Muscle layer of colon (tissue), 2 donors: ENCODE measurements around the gene XCL1.

Experiments used
- H3K27ac ChIP-seq: one replicate; pipeline ENCODE4 v1.7.0; 2013; ENCODE audit warnings: low read depth, mild to moderate bottlenecking, low read length, moderate library complexity
- H3K27me3 ChIP-seq, 2 donors: one replicate each; pipeline ENCODE4 v1.7.0; 2013; ENCODE audit warnings: low read length in 2 of 2, mild to moderate bottlenecking in 2 of 2; ENCODE audit not compliant: insufficient read depth in 2 of 2, control insufficient read depth in 1 of 2
- H3K36me3 ChIP-seq: one replicate; pipeline ENCODE4 v1.7.0; 2013; ENCODE audit warnings: mild to moderate bottlenecking, low read length; ENCODE audit not compliant: insufficient read depth
- H3K4me1 ChIP-seq: one replicate; pipeline ENCODE4 v1.7.0; 2013; ENCODE audit warnings: mild to moderate bottlenecking, low read length; ENCODE audit not compliant: insufficient read depth
- H3K4me3 ChIP-seq, 2 donors: one replicate each; pipeline ENCODE4 v1.7.0; 2013; ENCODE audit warnings: low read length in 2 of 2, low read depth in 1 of 2, mild to moderate bottlenecking in 1 of 2, moderate library complexity in 1 of 2
- H3K9ac ChIP-seq: one replicate; pipeline ENCODE4 v1.7.0; 2013; ENCODE audit warnings: low read length
- H3K9me3 ChIP-seq: one replicate; pipeline ENCODE4 v1.7.0; 2013; ENCODE audit warnings: mild to moderate bottlenecking, low read length
- donor health status: abdominal sarcoma.
- donor health status: Adenocarcinoma of cecum.

The XCL1 gene

DNA sequence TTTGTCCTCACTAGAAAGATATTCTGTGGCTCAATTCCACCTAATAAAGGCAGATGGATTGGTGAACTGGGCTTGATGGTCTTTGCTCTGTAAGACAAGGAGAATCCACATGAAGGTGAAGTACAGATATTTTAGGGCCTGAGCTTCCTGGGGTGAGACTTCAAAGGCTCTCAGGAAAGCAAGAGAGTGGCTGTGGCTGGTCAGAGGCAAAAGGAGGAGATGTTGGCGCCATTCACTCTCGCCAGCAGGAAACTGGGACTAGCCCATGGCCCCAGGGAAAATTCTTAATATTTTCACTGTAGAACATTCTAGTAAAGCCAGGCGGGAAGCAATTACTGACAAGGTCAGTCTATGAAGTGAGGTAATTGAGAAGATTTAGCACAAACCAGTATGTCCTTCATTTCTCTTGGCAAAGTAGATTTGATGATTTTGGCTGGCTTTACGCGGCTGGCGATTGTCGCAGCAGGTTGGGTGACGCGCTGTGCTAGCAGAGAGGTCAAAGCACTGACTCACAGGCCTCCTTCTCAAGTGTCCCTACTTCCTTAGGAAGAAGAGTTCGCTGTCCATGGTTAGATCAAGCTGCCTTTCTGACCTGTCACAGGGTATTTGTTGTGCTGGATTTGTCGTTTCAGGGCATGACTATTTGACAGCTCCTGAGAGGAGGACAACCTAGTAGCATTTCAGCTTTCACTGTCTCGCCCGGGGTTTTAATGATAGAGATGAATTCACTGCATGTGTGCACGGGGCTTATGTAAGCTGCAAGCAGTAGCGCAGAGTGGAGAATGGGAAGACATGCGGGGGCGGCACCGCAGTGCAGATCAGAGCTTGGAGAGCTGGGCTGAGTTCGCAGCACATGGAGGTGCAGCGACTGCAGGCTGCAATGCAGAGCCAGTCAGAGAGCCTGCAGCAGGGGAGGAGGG is 32.7 kb downstream of the XCL1 start:
- Histone ChIP-seq H3K27me3 (no peaks in the 10 kb centered on the region), H3K4me1 (peaks cover 27% of the 10 kb centered on the region), H3K9ac (no peak overlapping the region), H3K36me3 (no peaks in the 10 kb centered on the region), H3K9me3 (no peaks in the 10 kb centered on the region), H3K27ac (no peak overlapping the region), H3K4me3 (peak overlapping the region in 1 of 2 donors; percentile 20)

DNA sequence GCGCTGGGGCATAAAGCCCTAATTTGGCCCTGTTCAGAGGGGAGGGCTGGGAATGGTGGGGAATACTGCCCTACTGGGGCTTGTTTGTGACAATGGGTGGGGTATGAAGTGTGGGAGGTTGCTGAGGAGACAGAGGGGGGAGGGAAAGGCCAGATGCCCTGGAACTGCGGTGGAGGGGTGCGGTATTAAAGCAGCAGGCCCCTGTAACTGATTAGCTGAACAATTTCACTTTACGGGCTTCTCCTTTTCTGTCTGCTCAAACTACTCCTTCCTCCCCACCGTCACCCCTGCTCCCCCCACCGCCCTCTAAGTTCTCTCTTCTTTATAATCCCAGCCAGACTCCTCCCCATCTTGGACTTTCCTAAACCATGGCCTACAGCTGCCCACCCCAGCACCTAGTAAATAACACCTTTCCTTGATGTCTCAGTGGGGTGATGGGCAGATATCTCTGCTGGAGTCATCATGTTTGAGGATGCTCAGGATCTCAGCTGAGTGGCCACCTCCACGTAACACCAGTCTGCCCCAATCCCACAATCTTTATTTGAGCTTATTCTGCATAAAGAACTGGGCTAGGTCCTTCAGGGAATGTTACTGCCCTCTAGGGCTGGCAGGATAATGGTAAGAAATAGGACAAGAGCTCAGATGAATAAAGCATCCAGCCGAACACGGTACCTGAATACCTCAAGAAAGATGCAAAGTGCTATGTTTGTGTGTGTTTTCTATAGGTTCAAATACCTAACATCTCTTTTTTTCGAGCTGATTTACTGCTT is 33.5 kb downstream of the XCL1 start:
- Histone ChIP-seq H3K36me3 (no peaks in the 10 kb centered on the region), H3K9me3 (no peaks in the 10 kb centered on the region), H3K27me3 (no peaks in the 10 kb centered on the region), H3K4me3 (no peak overlapping the region), H3K9ac (no peak overlapping the region), H3K4me1 (peaks cover 36% of the 10 kb centered on the region), H3K27ac (no peak overlapping the region)

DNA sequence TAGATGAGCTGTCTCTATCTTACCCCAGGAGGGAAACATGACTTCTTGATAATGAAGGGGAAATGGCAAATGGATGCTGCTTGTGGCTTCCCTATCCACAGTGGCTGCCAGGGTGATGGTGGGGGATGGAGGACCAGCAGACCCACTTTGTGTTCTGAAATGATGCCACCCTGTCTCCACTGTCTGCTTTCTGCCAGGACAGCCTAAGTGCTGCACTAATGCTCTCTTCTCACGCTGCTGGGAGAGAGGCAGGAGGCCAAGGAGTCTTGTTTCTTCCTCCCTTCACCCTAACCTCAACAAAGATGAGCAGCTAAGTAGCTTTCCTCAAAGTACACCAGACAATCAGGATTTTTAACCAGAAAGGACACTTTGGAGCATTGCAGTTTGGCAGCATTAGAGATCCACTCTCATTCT is 36.6 kb downstream of the XCL1 start:
- Histone ChIP-seq H3K9ac (no peak overlapping the region), H3K4me3 (no peak overlapping the region)

DNA sequence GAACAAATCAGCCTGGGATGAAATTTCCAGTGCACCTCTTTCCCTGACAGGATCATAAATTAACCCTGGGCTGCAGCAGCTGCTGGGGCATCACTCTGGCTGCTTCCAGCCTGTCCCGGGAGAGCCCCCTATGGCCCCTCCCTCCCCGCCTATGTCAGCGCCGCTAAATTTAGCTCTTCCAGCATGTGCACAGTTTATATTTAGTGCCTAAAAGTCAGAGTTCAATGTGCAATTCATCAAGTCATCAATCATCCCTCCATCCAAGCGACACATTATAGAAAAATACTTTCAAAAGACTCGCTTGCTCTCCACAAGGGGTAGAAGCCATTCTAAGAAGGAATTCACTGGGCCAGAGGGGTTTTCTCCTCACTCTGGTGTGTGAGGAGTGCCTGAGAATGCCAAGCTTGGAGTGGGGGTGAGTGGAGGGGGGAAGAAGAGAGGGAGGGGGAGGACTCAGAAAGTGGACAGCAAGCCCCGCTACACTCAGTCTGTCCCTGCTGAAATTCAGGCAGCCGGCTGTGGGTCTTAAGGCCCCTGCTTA is 37.4 kb downstream of the XCL1 start:
- Histone ChIP-seq H3K27me3 (no peaks in the 10 kb centered on the region), H3K9ac (no peak overlapping the region), H3K36me3 (no peaks in the 10 kb centered on the region), H3K4me1 (peaks cover 33% of the 10 kb centered on the region), H3K9me3 (no peaks in the 10 kb centered on the region), H3K27ac (peak overlapping the region; percentile 10), H3K4me3 (peak overlapping the region in 1 of 2 donors; percentile 25)

More for the DNA sequence above, 36.6 kb downstream of the XCL1 start:
- Histone ChIP-seq H3K4me1 (peaks cover 36% of the 10 kb centered on the region), H3K27ac (peak overlapping the region; percentile 10), H3K36me3 (no peaks in the 10 kb centered on the region), H3K9me3 (no peaks in the 10 kb centered on the region), H3K27me3 (no peaks in the 10 kb centered on the region)

DNA sequence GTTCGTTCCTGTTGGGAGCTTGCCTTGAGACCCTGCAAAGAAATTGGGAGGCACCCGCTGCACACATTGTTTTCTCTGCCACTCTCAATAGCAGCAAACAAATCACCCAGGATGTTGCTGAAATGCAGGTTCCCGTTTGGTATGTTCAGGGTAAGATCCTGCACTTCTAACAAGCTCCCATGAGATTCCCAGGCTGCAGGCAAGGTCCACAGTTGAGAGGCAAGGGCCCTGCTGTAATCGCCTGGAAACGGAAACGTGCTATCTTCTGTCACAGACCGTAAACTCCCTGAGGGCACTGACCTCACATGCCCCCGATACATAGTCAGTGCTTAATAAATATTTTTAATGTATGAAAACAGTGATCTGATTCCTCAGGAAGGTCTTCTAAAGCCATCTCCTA is 37.8 kb downstream of the XCL1 start:
- Histone ChIP-seq H3K4me1 (peaks cover 28% of the 10 kb centered on the region), H3K27me3 (no peaks in the 10 kb centered on the region), H3K4me3 (peak overlapping the region in 1 of 2 donors; percentile 25), H3K27ac (peak overlapping the region; percentile 10), H3K36me3 (no peaks in the 10 kb centered on the region), H3K9me3 (no peaks in the 10 kb centered on the region), H3K9ac (no peak overlapping the region)

DNA sequence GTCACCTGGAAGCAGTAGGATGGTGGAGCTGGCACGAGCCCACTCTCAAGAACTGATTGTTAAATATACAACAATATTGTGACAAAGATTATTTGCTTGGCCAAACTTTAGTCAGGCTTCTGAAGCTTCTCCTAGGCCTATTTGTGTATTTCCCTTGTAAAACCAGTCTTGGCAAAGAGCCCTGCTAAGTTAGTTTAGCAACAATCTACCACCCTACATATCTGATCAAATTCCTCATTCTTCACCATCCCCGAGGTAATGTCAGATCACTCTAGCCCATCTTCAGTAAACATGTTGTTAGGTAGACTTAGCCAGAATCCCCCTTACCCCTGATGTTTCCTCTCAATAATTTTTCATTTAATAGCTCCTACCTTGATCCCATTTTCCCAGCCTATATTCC is 39.6 kb downstream of the XCL1 start:
- Histone ChIP-seq H3K4me3 (no peak overlapping the region), H3K4me1 (peaks cover 22% of the 10 kb centered on the region), H3K27ac (no peak overlapping the region), H3K36me3 (no peaks in the 10 kb centered on the region), H3K9me3 (no peaks in the 10 kb centered on the region), H3K27me3 (no peaks in the 10 kb centered on the region), H3K9ac (no peak overlapping the region)

DNA sequence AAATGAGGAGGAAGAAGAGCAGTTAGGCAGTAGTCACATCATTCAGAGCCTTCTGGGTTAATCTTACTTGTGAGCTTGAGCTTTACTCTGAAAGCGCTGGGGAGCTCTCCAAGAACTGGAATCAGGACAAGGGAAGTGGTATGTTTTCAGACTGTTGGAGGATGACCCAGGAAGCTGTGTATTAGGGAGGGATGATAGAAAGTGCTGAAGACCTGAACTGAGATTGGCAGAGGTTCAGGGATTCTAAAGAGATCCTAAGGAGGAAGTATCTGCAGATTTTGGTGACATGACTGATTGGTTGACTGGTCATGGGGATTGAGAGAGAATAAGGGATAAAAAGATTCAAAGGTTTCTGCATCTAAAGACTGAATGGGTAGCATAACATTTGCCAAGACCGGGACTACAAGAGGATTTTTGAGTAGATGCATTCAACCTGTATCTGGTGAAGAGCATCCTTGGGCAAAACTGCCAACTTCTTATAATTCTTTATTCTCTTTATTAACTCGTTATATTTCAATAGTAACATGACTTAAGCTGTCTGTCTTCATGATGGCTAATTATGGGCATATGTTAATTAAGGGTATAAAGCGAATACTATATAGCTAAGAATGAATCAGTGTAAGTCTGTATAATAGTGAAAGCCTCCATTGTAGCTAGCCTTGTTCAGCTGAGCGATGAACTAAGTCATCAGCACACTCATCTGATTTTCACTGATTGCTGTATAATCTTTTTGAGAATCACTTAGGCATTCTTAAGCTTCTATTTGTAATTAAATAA is 41.8 kb downstream of the XCL1 start:
- Histone ChIP-seq H3K9me3 (no peaks in the 10 kb centered on the region), H3K4me1 (peaks cover 24% of the 10 kb centered on the region), H3K4me3 (no peak overlapping the region), H3K9ac (no peak overlapping the region), H3K27me3 (no peaks in the 10 kb centered on the region), H3K36me3 (no peaks in the 10 kb centered on the region), H3K27ac (no peak overlapping the region)

DNA sequence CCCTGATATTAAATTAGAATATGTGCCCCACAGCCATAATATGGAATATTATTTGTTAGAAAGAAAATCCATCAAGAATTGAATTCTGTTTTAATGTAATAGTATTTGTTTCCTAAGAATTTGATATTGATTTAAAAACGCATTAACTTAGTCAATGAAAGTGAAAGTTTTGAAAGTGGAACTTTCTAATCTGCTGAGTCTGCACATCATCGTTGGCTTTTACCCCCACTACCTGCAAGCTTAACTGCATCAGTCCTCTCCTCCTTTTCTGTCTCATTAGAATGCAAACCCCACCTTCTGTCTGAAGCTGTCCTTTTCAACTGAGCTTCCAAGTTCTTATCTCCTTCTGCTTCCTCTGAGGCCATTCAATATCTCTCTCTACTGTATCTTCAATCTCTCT is 42.5 kb downstream of the XCL1 start:
- no peaks in the 10 kb centered on the region for H3K9me3 ChIP-seq
- H3K9ac ChIP-seq, result no peak overlapping the region
- peaks cover 16% of the 10 kb centered on the region for H3K4me1 ChIP-seq
- no peaks in the 10 kb centered on the region for H3K36me3 ChIP-seq
- H3K27ac ChIP-seq, result no peak overlapping the region
- H3K4me3 ChIP-seq, result no peak overlapping the region
- H3K27me3 ChIP-seq, result no peaks in the 10 kb centered on the region

DNA sequence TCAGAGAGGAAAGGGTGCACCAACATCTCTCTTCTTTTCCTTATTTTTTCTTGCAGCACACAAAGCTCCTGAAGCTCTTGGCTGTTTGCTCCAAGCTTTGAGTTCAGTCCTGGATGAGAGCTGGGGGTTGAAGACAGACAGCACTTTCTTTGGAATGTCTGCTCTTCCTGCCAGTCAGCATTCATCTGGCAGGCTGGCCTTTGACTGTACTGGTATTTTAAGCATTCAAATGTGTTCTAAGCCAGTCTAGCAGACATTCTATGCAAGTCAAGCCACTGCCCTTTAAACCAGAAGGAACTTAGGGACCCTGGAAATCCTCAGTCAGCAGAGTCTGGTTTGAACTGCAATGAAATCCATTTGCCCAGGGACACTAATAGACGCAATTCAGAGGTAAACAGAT is 45.0 kb downstream of the XCL1 start:
- H3K27me3 ChIP-seq, result no peaks in the 10 kb centered on the region
- peaks cover 6% of the 10 kb centered on the region for H3K4me1 ChIP-seq
- H3K9me3 ChIP-seq, result no peaks in the 10 kb centered on the region
- H3K36me3 ChIP-seq, result no peaks in the 10 kb centered on the region
- H3K9ac ChIP-seq, result no peak overlapping the region
- no peak overlapping the region for H3K27ac ChIP-seq
- H3K4me3 ChIP-seq, result no peak overlapping the region

DNA sequence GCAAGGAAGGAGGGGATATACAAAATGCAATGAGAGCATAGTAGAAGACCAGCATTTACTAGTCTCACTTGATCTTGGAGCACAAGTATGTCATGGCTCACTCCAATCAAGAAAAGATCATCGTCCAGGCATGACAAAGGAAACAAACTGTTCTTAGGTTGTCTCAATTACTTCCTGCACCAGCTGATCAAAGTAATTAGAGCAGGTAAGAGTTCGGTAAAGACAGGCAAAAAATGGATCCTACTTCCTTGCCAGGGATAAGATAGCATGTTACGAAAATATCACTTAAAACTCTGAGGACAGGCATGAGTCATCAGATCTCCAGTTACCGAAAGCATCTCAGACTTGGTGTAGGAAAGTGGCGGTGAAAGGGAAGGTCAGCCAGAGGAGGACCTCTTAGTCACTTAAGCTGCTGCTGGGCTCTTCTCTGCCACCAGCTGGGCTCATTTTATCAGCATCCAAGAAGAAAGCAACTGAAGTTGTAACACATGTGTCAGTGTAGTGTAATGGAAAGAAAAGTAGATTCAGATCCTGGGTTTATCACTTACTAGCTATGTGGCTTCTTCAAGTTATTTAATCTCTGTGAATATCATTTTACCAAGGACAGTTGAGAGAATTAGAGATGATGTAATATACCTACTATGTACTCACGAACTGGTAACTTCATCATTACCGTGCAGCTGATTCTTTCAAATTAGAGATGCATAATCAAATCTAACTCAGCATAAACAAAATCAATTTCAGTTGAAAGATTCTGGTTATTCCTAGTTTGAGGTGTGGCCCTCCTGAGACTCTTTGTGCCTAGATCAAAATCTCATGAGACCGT is 46.8 kb downstream of the XCL1 start:
- H3K27ac ChIP-seq, result no peak overlapping the region
- H3K9me3 ChIP-seq, result no peaks in the 10 kb centered on the region
- no peaks in the 10 kb centered on the region for H3K36me3 ChIP-seq
- H3K27me3 ChIP-seq, result no peaks in the 10 kb centered on the region
- no peak overlapping the region for H3K4me3 ChIP-seq
- no peak overlapping the region for H3K9ac ChIP-seq
- peaks cover 6% of the 10 kb centered on the region for H3K4me1 ChIP-seq
